Activated naive CD4-positive, alpha-beta T cell treated with anti-CD3 and anti-CD28 coated beads, Interleukin-2, amount 50 U/mL, for 16 hours (primary cell): ENCODE results near the gene BMPR1A.

Source experiments
- DNase-seq: peaks from one replicate; pipeline ENCODE4 v3.0.0-alpha.2; 2020

The BMPR1A gene

DNA sequence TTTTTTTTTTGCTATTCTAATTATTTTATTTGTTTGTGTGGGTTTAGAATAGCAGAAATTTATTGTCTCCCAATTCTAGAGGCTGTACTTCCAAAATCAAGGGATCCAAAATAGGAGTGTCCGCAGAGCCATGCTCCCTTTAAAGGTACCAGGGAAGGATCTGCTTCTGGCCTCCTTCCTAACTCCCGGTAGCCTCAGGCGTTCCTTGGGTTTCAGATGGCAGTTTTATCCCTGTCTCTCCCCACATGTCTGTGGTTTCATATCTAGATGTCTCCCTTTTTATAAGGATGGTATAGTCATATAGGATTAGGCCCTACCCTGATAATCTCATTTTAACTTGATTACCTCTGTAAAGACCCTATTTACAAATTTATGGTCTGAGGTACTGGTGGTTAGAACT lies 48.4 kb downstream of the BMPR1A start:
- DNase-seq: no peak

- no peak for DNase-seq
Observed at GRCh38 chr10:86813101-86813500, 56.7 kb downstream of the BMPR1A start.

DNA sequence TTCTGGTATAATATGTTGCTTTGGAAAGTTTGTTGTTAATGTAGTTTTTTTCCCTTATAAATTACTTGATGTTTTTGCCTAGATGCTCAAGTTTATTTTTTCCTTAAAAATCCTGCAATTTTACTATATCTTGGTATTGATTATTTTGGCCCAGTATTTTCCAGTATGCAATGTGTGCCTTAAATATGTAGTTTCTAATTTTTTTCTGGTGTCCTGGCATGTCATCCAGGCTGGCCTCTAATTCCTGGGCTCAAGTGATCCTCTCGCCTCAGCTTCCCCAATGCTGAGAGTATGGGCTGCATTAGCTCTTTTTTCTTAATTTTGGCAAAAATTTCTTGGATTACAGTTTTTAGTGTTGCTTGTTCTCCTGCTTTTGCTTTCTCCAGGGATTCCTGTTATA lies 57.6 kb downstream of the BMPR1A start:
- no peak for DNase-seq

- no peak for DNase-seq
Observed at GRCh38 chr10:86815035-86815617, 58.7 kb downstream of the BMPR1A start.

GRCh38 chr10:86815640-86816039 lies 59.2 kb downstream of the BMPR1A start:
- DNase-seq: no peak

GRCh38 chr10:86817246-86817645 lies 60.8 kb downstream of the BMPR1A start:
- DNase-seq: no peak

GRCh38 chr10:86819567-86819966 lies 63.1 kb downstream of the BMPR1A start:
- DNase-seq: no peak

DNA sequence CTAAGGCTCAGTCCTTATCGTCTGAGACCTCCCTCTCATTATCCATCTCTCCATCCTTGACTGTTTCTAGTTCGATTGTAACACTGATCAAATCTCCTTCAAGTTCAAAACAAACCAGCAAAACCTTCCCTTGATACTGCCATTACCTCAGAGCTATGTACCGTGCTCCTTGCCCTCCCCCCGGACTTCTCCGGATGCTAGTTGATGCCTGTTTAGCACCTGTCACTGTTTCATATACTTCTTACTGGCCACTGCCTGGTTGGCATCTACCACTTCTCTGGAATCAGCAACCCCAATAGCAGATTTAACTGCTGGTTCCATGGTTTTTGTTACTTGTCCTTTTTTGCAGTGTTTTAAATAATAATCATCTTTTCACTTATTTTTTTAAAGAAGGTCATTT lies 64.1 kb downstream of the BMPR1A start:
- DNase-seq: no peak

DNA sequence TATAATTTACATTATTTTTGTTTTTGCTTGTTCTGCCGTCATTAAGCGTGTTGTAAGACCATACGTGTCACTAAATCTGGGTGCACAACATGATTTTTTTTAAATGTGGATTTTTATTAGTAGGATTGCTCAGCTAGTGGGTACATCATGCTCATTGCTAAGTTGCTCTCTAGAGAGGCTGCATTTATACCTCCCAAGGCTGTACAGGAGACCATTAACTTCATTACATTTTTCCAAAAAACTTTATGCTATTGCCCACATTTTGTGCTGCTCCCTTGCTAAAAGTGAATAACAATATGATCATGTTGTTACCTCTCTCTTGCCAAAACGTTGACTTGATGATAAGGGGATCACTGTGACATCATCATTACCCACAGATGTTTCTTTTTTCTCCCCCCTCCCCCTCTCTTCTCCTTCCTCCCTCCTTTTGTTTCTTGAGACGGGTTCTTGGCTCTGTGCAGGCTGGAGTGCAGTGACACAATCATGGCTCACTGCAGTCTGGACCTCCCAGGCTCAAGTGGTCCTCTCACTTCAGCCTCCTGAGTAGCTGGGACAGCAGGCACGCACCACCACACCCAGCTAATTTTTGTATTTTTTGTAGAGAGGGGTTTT lies 65.1 kb downstream of the BMPR1A start:
- DNase-seq: no peak

GRCh38 chr10:86823565-86823964 lies 67.1 kb downstream of the BMPR1A start:
- no peak for DNase-seq

GRCh38 chr10:86824151-86824550 lies 67.7 kb downstream of the BMPR1A start:
- DNase-seq: no peak

DNA sequence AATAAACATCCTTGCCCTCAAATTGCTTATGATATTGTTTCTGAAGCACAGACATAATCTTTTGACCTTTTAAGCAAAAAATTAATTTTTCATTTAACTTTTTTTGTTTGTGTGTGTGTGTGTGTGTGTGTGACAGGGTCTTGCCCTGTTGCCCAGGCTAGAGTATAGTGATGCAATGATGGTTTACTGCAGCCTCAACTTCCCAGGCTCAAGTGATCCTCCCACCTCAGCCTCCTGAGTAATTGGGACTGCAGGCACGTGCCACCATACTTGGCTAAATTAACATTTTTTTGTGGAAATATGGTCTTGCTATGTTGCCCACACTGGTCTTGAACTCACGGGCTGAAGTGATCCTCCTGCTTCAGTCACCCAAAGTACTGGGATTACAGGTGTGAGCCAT lies 68.9 kb downstream of the BMPR1A start:
- DNase-seq: no peak

- no peak for DNase-seq
Observed at GRCh38 chr10:86827639-86828038, 71.2 kb downstream of the BMPR1A start.

DNA sequence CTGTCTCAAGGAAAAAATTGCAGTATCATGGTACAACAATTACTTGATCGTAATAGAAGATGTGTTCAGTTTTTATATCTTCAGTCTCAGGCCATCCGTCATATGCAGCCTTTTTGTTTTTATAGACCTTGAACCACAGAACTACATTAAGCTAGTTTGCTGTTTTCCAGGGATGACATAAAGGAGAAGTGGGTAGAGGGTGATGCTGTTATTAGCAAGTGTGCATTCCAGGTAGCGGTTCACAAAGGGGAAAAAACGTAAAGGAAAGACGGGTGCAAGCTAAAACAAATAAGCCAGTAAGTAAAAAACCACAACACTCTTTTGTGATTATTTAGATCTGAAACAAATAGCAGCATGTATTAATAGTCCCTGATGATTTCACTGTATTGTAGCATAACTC lies 71.7 kb downstream of the BMPR1A start:
- DNase-seq: no peak

GRCh38 chr10:86829472-86829871 lies 73.1 kb downstream of the BMPR1A start:
- DNase-seq: no peak

GRCh38 chr10:86830043-86830591 lies 73.7 kb downstream of the BMPR1A start:
- no peak for DNase-seq

- DNase-seq: no peak
Observed at GRCh38 chr10:86833969-86834368, 77.5 kb downstream of the BMPR1A start.

DNA sequence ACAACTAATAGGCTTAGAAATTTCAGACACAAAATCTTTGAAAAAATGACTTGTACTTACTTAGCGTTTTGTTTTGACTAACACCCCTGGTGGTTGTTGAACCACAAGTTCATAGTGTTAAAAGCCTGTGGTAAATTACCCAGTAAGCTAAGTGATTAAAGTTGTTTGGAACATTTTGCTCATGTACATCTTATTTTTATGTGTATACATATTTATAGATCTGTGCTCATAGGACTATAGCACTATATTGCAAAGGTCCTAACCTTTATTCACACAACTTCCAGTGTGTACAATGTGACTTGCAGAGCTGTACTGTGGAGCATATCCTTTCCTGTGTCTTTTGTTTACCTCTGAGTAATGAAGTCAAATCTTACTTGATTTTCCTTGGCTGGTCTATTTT lies 79.6 kb downstream of the BMPR1A start:
- DNase-seq: no peak

DNA sequence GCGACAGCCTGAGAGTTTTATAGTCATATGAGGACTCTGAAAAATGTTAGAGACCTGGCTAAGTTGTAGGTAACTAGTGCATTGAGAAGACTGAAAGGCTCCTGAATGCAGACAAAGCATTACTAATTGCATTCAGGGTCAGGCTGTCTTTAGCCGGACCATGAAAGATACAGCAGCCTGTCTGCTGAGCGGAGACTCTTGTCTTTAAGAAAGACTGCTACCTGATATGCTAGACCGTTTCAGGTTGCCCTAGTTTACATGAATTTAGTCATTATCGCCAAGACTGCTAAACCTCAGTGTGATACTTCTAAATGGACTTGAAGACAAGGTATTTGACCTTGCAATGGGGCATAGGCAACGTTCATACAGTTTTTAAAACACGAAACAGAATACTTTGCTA lies 81.2 kb downstream of the BMPR1A start:
- no peak for DNase-seq

- no peak for DNase-seq
Observed at GRCh38 chr10:86840498-86840897, 84.1 kb downstream of the BMPR1A start.

DNA sequence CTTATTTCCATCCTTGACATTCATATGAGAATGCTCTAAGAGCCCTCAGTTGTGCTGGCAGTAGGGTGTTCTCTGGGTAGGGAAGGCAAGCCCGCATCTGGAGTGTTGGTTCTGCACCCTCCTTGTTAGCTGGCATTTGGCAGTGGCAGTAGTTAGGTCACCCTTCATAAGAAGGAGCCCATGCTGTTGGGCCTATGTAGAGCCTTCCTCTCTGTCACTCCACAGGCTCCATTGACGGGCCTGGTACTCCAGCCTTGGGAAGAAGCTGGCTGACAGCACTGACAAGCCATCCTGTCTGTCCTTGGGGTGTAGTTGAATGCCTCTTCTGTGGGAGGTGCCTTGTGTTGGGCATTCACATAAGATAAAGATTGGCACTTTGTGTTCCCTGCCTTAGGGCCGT lies 89.7 kb downstream of the BMPR1A start:
- DNase-seq: no peak

- DNase-seq: no peak
Observed at GRCh38 chr10:86848747-86849146, 92.3 kb downstream of the BMPR1A start.

DNA sequence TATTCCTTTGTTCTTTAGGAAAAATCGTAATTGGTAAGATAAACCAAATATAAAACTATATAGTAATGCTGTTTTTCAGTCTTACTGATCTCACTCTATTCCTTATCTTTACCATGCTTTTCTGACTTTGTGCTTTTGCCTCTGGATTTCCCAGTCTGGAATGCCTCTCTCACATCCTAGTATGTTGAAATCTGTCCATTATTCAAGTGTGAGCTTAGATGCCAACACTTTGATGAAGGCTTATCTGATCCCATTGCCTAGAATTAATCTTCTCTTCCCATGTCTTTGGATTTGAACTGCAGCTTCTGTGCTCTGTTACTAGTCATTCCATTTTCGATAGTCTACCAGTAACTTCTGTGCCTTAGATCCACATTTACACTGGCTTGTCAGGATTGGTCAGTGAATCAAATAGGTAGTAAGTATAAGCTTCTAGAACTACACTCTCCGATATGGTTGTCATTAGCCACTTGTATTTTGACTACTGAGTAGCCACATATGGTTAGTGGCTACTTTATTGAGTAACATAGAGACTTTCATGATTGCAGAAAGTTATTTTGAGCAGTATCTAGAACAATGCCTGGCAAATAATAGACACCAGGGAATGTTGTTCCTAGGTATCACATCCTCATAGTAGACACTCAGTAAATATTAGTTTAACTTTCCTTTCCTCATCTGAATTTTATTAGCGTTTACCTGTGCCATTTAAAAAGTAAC lies 92.9 kb downstream of the BMPR1A start:
- no peak for DNase-seq

GRCh38 chr10:86850481-86850880 lies 94.1 kb downstream of the BMPR1A start:
- no peak for DNase-seq
